GM18867 (cell line): ENCODE measurements around the gene MSMP.

Experiments
- ATAC-seq: cut with Tn5 transposase; IDR thresholded peaks from one replicate; pipeline ENCODE4 v1.9.1; 2021; ENCODE audit warnings: mild to moderate bottlenecking, moderate library complexity; ENCODE audit not compliant: unreplicated experiment

The MSMP gene

GRCh38 chr9:35754264-35754663 is at the start of gene MSMP:
MSMP (minus strand) TSS chr9:35754276; CDS start chr9:35754129, 147 bp downstream.
- ATAC-seq, result no peak

- no peak for ATAC-seq
These were observed 47.5 kb upstream of the MSMP start for GRCh38 chr9:35801328-35802128.

GRCh38 chr9:35800530-35800929 is 46.5 kb upstream of the MSMP start:
- no peak for ATAC-seq

- ATAC-seq, result no peak
These were observed 44.7 kb upstream of the MSMP start for GRCh38 chr9:35798658-35799374.

GRCh38 chr9:35797311-35798109 is 43.4 kb upstream of the MSMP start:
- ATAC-seq, result no peak

- ATAC-seq, result no peak
These were observed 41.6 kb upstream of the MSMP start for GRCh38 chr9:35795695-35796094.

- ATAC-seq, result no peak
These were observed 39.4 kb upstream of the MSMP start for GRCh38 chr9:35793461-35793860.

- ATAC-seq, result no peak
These were observed 38.8 kb upstream of the MSMP start for GRCh38 chr9:35792826-35793225.

GRCh38 chr9:35792024-35792813 is 38.1 kb upstream of the MSMP start:
- ATAC-seq, result no peak

GRCh38 chr9:35791297-35791921 is 37.3 kb upstream of the MSMP start, which contains the start of gene NPR2:
NPR2 (plus strand) TSS chr9:35791591; CDS start chr9:35792409, 818 bp downstream.
- ATAC-seq, result no peak

GRCh38 chr9:35790385-35791296 is 36.6 kb upstream of the MSMP start:
- ATAC-seq, result no peak

GRCh38 chr9:35790025-35790384 is 35.9 kb upstream of the MSMP start:
- ATAC-seq, result no peak

- ATAC-seq, result no peak
These were observed 35.5 kb upstream of the MSMP start for GRCh38 chr9:35789541-35789940.

- ATAC-seq, result no peak
These were observed 29.3 kb upstream of the MSMP start for GRCh38 chr9:35783418-35783817.

- ATAC-seq, result no peak
These were observed 27.0 kb upstream of the MSMP start for GRCh38 chr9:35781066-35781465.

- no peak for ATAC-seq
These were observed 24.4 kb upstream of the MSMP start for GRCh38 chr9:35778496-35778895.

- ATAC-seq, result no peak
These were observed 21.9 kb upstream of the MSMP start for GRCh38 chr9:35776018-35776417.

GRCh38 chr9:35774907-35775635 is 21.0 kb upstream of the MSMP start:
- no peak for ATAC-seq
